ENCODE data around the gene LMOD2. TPM values are rescaled to one million over a fixed set of nuclear protein-coding genes. Genes with fewer than 3 reads are reported as not detected.

LMOD2 gene
- not detected in 2 replicates for total RNA-seq

GRCh38 chr7:123655614-123656013, at the start of gene LMOD2:
Gene LMOD2, plus strand, starts transcription at chr7:123655866. Its CDS starts 98 bp downstream, at chr7:123655964.

Other genes starting within 250 kb of the LMOD2 start
- not detected in 2 replicates for gene IQUB, start 121.3 kb upstream of the LMOD2 start, total RNA-seq
- gene NDUFA5, start 98.0 kb upstream of the LMOD2 start, total RNA-seq, result 25.9 and 36.1 TPM in 2 replicates
- not detected in 2 replicates for gene ASB15, start 54.0 kb upstream of the LMOD2 start, total RNA-seq
- gene WASL, start 93.1 kb downstream of the LMOD2 start, total RNA-seq, result 14.9 and 22.2 TPM in 2 replicates
- gene HYAL4, start 189.3 kb downstream of the LMOD2 start, total RNA-seq, result 0.04 TPM in 1 of 2 replicates, not detected in the other